HG02970 (cell line): ENCODE measurements around the gene NFIA.

ENCODE experiments used
- ATAC-seq: cut with Tn5 transposase; IDR thresholded peaks from one replicate; pipeline ENCODE4 v1.9.1; 2021; ENCODE audit warnings: mild to moderate bottlenecking, moderate library complexity, moderate number of reproducible peaks; ENCODE audit not compliant: unreplicated experiment, low FRiP score

The NFIA gene

GRCh38 chr1:61171974-61172373 is 89.6 kb downstream of the NFIA start:
- ATAC-seq = no peak

GRCh38 chr1:61173118-61173517 is 90.8 kb downstream of the NFIA start:
- ATAC-seq = no peak

GRCh38 chr1:61174060-61174795 is 91.9 kb downstream of the NFIA start:
- ATAC-seq = no peak

GRCh38 chr1:61175976-61176375 is 93.6 kb downstream of the NFIA start:
- ATAC-seq = no peak

GRCh38 chr1:61181067-61182038 is 99.0 kb downstream of the NFIA start:
- ATAC-seq = no peak

- no peak for ATAC-seq
These were observed 99.7 kb downstream of the NFIA start for GRCh38 chr1:61182049-61182448.

- no peak for ATAC-seq
These were observed 100.1 kb downstream of the NFIA start for GRCh38 chr1:61182480-61182879.

- ATAC-seq = no peak
These were observed 101.2 kb downstream of the NFIA start for GRCh38 chr1:61183471-61184039.

GRCh38 chr1:61184040-61184713 is 101.8 kb downstream of the NFIA start:
- no peak for ATAC-seq

GRCh38 chr1:61184714-61185106 is 102.3 kb downstream of the NFIA start:
- ATAC-seq = no peak

GRCh38 chr1:61186753-61187152 is 104.4 kb downstream of the NFIA start:
- ATAC-seq = no peak

- no peak for ATAC-seq
These were observed 105.2 kb downstream of the NFIA start for GRCh38 chr1:61187352-61188086.

GRCh38 chr1:61190153-61190552 is 107.8 kb downstream of the NFIA start:
- ATAC-seq = no peak

- ATAC-seq = no peak
These were observed 108.5 kb downstream of the NFIA start for GRCh38 chr1:61190618-61191432.

- ATAC-seq = no peak
These were observed 109.0 kb downstream of the NFIA start for GRCh38 chr1:61191433-61191720.

GRCh38 chr1:61192663-61193330 is 110.4 kb downstream of the NFIA start:
- ATAC-seq = no peak

- no peak for ATAC-seq
These were observed 111.4 kb downstream of the NFIA start for GRCh38 chr1:61193808-61194207.

GRCh38 chr1:61198554-61198953 is 116.2 kb downstream of the NFIA start:
- no peak for ATAC-seq

GRCh38 chr1:61201035-61201434 is 118.7 kb downstream of the NFIA start:
- no peak for ATAC-seq
